Forelimb muscle (tissue), 1 donor: ENCODE results near the gene FABP7. TPM values are rescaled to one million over a fixed set of nuclear protein-coding genes. Genes with fewer than 3 reads are reported as not detected.

Experiments
- polyA plus RNA-seq: library from polyadenylated mRNA; unstranded; fragments of 120-200 nt; gene quantifications from one replicate; pipeline ENCODE4 v1.2.1, GENCODE V29; 2013; ENCODE audit not compliant: insufficient read length

Gene FABP7
- polyA plus RNA-seq, 1 donor: 0.44 TPM

Other genes with a start within 250 kb of the FABP7 start
- gene PKIB, start 169.3 kb upstream of the FABP7 start, polyA plus RNA-seq: 0.71 TPM
- gene SMPDL3A, start 9.5 kb downstream of the FABP7 start, polyA plus RNA-seq: 12.8 TPM
- 0.34 TPM for gene CLVS2, start 216.5 kb downstream of the FABP7 start, polyA plus RNA-seq